Hepatic stellate cell (primary cell): Measurements from ENCODE around the gene FAM168B.
"Not testable (repeated sequence)": the region's sequence is repeated elsewhere in the genome, so short reads cannot be mapped to it uniquely, and the experiment has no call there.

ENCODE experiments used
- DNase-seq: peaks from one replicate; pipeline ENCODE4 v3.0.0; 2011; ENCODE audit warnings: low spot score

The FAM168B gene

DNA sequence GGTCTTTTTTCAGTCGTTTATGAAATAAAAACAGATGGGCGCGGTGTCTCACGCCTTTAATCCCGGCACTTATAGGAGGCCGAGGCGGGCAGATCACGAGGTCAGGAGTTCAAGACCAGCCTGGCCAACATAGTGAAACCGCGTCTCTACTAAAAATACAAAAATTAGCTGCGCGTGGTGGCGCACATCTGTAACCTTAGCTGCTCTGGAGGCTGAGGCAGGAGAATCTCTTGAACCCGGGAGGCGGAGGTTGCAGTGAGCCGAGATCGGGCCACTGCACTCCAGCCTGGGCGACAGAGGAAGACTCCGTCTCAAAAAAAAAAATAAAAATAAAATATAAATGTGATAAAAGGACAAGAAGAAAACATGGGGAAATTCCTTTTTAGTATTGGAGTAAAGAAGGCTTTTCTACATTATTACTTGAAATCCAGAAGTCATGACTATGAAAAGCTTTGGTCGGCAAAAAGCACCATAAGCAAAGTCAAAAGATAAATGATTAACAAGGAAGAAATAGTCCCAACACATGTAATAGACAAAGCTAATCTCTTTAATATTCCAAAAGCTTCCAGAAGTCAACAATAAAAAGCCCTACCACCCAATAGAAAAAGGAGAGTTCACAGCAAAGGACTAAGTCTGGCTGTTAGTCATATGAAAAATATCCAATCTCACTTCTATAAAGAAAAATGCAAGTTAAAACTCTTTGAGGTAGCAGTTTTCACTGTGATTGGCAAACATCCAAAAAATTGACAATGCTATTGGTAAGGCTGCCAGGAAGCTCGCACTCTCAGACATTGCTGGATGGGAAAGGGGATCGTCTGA is 1.4 kb upstream of the FAM168B start:
- no peak for DNase-seq

DNA sequence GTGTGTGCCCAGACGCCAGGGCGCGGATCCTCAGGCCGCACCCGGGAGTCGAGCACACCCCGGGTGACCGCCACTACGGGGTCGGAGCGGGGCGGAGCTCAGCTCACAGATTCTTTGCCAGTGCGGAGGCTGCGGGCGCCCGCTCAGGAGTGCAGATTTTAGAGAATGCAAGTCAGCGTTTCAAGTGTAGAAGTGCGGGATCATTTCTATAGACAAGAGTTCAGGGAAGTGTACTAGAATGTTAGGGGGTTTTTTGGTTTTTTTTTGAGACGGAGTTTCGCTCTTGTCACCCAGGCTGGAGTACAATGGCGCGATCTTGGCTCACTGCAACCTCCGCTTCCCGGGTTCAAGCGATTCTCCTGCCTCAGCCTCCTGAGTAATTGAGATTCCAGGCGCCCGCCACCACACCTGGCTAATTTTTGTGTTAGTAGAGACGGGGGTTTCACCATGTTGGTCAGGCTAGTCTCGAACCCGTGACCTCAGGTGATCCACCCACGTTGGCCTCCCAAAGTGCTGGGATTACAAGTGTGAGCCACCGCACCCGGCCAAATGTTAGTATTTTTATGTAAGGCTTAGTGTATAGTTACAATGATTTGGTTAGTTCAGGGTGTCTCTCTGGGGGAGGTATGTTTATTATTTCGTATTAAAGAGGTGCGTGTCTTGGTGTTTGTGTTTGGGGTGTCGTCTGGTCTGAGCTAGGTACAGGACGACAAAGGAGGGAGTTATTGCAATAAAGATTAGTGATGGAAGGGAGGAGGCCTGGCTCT is 619 bp upstream of the FAM168B start:
- no peak for DNase-seq

DNA sequence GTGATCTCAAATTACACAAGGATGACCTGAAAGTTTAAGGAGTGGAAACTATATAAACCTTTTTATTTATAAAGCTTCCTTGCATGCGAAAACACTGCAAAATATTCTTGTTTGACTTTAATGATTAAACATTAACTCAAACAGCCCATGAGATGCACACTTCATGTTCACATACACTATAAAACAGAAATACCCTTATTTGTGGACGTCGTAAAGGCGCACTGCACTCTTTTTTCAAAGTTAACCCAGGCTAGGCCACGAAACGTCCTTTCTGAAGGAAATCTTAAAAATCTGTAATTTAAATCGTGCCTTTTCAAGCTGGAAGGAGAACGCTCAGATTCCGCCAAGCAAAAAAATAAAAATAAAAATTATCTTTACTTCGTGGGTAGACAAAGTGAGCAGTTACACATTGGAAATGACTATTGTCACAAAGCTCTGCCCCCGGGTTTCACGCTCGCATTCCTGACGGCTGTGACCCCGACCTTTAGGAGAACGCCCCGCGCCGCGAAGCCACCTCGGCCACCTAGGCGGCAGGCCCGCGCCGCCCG is 728 bp downstream of the FAM168B start:
- no peak for DNase-seq

DNA sequence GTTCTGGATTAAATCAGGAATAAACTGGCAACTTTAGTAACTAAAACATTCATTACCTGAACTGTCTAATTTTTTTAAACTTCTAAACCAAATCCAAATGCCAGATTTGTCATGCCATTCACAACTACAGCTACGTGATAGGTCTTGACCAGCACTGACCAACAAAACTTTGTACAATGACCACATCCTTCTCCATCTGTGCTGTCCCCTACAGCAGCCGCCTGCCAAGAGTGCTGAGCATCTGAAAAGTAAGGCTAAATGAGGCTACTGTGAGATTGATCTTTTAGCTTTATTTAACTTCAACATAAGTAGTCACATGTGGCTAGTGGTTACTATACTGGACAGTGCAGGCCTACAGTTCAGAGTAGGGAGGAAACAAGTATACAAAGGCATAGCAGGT is 7.6 kb downstream of the FAM168B start:
- no peak for DNase-seq

DNA sequence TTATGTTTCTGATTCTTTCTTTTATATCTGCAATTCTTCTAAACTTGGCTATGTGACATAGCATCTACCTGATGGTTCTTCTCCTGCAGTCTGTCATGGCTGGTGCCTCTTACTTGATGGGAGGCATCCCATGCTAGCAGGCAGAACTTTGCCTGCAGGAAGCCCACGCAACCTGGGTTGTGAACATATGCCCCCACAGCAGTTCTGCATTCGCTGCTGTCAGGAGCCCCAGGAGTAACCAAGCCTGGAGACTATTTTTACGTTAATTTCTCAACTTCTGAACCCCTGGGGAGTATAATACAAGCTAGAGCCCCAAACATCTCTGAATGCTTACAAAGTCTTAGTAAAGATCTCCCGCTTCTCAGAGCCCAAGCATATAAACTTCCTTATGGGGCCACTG is 12.1 kb downstream of the FAM168B start:
- no peak for DNase-seq

DNA sequence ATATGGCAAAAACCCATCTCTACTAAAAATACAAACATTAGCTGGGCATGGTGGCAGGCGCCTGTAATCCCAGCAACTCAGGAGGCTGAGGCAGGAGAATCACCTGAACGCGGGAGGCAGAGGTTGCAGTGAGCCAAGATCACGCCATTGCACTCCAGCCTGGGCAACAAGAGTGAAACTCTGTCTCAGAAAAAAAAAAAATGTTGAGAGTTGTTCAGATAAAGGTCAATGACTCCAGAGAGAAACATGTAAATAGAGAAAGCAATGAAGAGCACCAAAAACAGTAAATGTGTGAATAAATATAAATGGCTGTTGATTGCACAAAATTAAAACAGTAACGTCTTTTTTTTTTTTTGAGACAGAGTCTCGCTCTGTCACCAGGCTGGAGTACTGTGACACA is 13.3 kb downstream of the FAM168B start:
- DNase-seq = not testable (repeated sequence)

DNA sequence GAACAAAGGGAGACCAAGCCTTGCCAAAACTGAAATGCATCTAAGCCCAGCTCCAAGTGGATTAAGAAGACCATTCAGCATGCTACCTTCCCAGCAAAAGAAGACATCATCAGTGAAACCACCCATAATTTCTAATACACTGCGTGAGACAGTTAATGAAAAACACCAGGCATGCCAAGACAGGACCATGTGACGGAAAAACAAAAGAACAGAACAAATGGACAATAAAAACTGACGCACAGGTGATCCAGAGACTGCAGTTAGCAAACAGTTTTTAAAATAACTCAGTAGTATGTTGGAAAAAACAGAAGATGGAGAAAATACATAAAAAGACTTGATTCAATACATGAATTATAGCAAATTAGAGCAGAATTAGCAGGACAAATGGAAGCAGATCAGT is 15.3 kb downstream of the FAM168B start:
- no peak for DNase-seq

DNA sequence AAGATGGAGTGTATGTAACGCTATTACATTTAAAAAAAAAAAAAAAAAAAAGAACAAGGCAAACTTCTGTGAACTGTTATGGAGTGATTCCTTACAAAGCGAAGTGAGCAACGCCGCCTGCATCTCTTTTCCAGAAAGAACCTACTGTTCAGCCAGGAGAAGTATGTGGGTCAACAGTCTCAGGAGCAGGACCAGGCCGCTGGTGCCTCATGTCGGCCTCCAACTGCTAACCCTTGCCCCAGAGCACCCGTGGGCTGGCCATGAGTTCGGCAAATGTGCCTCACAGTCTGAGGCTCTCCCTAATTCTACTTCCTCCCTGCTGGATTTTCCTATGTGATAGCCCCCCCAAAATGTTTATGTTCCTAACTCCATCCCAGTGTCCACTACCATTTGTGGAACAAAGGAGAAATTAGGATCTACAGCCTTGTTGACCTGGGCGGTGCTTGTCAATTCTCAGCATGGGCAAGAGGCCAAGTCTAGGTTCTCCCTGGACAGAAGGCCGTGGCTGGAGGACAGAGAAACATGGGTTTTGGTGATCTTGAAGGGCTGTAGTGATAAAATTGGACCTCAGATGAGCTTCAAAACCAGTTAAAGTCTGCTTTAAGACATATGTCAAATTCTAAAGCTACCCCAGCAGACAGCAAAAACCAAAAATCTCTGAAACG is 15.9 kb downstream of the FAM168B start:
- no peak for DNase-seq

DNA sequence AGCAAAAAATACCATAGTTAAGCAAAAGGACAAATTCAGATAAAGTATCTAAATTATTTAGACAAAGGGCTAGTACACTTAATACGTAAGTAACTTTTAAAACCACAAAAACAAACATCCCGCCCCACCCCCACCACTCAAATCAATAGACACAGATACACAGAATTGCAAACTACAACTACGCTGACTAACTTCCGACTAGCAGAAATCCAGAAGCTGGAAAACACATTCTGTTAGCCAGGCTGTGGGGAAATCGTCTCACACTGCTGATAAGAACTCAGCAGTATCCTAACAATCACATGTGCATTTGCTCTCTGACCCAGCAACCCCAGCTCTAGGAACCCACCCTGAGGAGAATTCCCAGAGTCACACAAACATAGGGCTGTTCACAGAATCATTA is 16.6 kb downstream of the FAM168B start:
- DNase-seq = no peak

DNA sequence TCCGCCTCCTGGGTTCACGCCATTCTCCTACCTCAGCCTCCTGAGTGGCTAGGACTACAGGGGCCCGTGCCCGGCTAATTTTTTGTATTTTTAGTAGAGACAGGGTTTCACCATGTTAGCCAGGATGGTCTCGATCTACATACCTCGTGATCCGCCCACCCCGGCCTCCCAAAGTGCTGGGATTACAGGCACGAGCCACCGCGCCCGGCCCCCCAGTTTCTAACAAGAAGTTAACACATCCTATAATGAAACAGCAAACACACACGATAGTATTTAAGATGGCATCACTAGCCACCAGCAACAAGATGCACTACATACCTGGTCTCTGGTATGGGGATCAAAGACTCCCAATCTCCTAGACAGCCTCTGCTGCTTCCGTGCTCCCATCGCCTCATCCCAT is 17.7 kb downstream of the FAM168B start:
- not testable (repeated sequence) for DNase-seq

DNA sequence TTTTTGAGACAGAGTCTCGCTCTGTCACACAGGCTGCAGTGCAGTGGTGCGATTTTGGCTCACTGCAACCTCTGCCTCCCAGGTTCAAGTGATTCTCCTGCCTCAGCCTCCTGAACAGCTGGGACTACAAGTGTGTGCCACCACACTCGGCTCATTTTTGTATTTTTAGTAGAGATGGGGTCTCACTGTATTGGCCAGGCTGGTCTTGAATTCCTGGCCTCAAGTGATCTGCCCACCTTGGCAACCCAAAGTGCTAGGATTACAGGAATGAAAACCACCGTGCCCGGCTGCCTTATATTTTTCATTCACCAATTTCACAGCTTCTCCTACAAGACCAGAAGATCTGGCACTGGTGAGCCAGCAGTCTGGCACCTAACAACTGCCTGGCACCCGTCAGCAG is 25.1 kb downstream of the FAM168B start:
- not testable (repeated sequence) for DNase-seq

DNA sequence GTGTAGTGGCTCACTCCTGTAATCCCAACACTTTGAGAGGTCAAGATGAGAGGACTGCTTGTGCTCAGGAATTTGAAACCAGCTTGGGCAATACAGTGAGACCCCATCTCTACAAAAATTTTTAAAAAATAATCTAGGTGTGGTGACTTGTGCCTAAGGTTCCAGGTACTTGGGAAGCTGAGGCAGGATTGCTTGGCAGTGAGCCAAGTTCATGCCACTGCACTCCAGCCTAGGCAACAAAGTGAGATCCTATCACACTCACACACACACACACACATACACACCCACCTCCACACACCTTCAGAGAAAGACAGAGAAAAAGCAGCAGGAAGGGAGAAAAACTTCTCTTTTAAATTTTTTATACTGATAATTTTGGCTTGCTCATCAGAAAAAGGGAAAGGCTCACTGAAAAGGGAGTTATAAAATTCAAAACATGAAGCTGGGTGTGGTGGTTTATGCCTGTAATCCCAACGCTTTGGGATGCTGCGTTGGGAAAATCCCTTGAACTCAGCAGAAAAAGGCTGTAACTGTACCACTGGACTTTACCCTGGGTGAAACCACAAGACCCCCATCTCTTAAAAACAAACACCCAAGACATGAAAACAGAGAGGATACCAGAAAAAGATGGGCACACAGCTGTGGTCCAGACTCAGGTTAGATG is 25.7 kb downstream of the FAM168B start:
- DNase-seq = no peak

DNA sequence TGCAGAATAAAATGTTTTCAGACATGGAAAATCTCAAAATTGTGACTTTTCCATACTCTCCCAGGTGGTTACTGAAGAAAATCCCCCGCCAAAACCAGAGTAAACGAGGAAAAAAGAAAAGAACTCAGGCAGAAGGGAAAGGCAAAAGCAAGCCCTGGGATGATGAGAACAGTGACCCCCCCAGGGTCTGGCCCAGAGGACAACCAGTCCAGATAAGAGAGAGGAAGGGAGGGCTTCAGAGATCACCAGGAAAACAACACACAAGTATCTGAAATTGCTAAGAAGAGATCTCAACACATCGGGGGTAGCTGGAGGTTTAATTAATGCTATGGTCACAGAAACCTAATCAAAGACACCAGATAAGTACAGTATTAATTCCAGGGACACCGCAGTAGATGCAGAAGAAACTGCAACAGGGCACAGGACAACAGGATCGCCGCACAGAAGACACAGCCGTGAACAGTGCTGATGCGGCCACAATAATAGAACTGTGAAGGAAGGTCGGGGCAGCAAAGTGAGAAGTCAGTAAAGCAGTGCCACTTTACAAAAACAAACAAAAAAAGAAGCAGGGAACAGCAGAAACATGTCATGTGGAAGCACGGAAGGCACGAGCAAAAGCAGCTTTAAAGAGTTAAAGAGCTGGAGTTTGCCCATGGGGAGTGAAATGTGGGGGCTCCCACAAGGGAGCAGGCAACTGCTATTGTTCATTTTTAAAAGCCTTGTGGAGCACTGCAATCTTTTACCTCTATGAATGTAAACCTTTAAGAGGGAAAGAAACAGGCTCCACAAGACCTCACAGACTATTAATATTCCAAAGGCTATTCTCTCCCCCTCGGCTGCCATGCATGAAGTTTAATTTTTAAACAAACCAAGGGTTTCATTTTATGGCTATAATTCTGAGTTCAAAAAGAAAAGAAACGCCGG is 28.4 kb downstream of the FAM168B start:
- no peak for DNase-seq

DNA sequence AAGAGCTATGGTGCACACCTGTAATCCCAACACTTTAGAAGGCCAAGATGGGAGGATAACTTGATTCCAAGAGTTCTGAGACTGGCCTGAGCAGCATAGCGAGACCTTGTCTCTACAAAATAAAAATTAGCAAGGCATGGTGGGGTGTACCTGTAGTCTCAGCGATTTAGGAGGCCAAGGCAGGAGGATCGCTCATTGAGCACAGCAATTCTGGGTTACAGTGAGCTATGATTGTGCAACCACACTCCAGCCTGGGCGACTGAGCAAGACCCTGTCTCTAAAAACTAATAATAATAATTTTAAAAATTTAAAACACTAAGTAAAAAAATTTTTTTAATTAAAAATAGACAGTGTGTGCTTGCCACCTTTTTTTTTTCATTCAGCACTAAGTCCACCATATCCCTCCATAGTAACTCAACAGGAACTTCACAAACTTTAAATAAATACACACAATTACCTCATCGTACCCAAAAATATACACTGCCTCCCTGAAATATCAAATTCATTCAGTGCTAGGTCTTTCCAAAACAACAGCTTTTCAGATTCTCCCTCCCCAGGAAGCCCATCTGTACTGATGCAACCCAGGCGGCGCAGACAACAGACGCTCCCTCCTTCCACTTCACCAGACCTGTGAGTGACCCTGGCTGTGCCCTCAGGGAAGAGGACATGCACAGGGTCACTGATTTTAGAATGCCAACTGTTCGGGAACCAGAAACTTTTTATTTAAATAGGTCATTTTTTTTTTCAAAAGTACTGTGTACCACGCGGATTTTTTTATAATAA is 29.6 kb downstream of the FAM168B start:
- no peak for DNase-seq

DNA sequence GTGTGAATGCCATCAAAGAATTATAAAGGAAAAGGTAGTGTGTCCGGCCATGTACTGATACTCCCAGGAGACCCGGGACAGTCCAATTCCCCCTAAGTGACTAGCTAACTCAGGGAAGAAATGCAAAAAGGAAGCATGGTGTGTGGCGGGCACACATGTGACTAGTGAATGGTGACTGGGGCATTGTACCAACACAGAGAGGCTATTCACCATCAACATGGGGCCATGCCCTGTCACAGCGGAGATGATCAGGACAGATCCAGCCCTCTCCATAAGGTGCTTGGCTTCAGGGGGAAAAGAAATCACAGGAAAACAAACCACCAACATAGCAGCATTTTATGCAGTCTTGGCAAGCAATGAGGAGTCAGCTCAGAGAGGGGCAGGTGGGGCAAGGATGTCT is 34.3 kb downstream of the FAM168B start:
- no peak for DNase-seq

DNA sequence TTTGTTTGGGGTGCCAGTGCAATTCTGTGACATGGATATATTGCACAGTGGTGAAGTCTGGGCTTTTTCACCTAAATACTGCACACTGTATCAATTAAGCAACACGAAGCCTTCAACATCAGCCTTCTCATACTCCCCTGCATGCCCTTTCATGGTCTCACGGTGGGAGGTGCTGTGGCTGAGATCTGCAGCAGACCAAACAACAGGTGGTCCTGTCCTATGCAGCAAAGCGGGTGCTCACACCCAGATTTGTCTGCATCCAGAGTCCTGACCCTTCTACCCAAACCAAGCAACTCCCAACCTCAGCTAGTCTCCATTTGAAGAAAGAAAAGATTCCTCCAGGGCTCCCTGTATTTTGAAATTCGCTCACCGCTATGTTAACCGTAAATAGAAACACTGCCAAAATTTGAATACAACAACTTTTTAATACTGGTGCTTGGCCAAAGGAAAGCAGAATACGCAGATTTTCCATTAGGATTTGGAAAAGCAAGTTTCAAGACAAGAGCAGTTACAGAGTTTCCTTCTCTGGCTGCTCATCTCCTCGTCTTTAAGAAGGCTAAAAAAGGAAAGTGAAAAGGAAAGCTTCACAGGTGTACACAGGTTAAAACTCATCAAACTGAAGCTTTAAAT is 34.9 kb downstream of the FAM168B start:
- DNase-seq = no peak

DNA sequence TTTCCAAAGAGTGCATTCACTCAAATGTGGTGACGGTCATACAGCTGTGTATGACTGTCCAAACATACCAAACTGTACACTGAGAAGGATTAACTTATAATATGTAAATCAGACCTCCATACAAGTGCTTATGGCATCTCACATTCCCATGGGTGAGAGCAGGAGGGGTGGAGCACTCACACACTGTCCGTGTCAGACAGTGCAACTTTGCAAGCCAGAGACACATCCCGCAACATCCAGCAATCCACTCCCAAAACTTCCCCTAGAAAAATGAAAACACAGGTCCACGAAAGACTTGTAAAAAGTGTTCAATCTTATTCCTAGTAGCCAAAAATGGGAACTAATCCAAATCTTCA is 36.4 kb downstream of the FAM168B start:
- DNase-seq = no peak

DNA sequence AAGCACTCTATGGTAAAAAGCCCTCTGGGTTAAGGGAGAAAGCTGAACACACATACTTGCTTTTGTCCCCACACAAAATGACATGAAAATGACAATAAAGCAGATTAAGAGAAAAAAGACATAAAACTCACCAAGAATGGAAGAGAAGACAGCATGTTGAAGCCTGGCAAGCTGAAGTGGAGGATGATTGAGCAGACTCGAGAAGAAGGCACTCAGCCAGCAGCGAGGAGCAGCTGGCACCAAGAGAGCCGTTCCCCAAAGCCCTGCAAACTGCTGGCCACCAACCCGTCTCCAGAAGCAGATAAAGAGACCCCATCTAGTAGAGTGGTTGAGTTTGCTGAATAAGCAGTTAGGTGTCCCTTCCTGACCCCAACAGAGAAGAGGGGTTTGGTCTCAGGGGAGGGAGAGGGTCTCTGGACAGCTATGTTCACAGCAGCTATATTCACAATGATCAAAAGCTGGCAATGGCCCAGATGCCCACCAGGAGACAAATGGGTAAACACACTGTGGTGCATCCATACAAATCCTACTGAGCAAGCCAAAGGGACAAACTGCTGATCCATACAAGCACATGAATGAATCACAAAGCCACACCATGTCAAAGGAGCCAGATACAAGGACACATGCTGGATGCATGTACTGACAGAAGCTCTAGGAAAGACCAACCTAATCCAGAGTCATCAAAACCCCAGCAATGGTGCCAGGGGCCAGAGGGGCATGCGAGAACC is 36.9 kb downstream of the FAM168B start:
- DNase-seq = no peak
